GM18526 (cell line): Measurements from ENCODE around the gene GRIK1.

Source experiments
- POLR2A ChIP-seq: IDR thresholded peaks from 3 replicates; pipeline ENCODE4 v1.6.1; 2011; ENCODE audit not compliant: insufficient read length; ENCODE audit errors: extremely low read depth

GRIK1 gene

GRCh38 chr21:29825345-29825744 lies 114.5 kb downstream of the GRIK1 start:
- no peak for TF ChIP-seq POLR2A

GRCh38 chr21:29822064-29822463 lies 117.7 kb downstream of the GRIK1 start:
- TF ChIP-seq POLR2A = no peak

GRCh38 chr21:29821230-29821629 lies 118.6 kb downstream of the GRIK1 start:
- no peak for TF ChIP-seq POLR2A

DNA sequence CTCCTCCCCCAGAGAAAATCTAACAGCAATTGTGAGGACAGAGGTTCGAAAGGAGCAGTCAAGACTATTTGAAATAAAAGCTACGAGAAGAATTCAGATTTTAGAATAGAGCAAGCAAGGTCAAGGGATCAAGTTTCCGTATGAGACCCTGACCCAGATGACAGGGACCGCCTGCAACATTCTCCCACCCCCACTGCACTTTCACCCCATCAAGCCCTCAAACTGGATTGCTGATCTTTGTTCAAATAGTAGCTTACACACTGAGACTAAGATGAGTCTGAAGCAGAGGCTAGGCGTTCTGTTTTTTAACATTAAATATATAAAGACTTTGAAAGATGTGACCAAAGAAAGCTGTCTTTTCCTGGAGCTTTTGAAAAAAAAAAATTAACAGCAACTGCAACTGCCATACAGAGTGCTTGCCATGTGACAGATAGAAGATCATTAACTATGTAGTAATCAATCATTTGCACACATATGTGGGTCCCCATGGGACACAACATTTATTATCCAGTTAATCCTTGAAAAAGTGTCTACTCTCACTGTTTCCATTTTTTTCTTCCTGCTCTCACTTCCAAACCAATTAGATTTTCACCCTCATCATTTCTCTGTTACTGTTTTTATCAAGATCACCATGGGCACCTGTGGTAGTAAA lies 120.0 kb downstream of the GRIK1 start:
- no peak for TF ChIP-seq POLR2A

DNA sequence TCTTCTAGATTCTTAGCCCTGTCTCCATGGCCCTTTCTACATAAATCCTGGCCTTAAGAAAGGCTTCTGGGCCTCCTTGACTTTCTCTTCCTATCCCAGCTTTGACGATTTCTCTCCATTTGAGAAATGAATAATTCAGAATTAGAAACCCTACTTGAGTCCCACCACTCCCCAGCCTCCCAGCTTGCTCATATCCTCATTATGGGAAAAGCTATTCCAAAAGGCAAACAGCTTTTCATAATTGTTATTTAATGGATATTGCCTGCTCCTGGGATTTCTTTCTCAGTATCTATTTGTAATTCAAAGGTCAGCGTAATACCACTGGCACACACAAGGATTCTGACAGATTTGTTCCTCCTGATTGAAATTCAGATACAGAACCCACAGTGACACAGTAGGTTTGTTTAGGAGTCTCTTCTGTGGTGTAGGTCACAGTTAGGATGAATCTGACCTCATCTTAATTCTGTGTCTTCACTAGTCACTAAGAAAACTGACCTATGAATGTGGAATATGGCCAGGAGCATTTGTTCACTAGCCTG lies 121.3 kb downstream of the GRIK1 start:
- TF ChIP-seq POLR2A = no peak

DNA sequence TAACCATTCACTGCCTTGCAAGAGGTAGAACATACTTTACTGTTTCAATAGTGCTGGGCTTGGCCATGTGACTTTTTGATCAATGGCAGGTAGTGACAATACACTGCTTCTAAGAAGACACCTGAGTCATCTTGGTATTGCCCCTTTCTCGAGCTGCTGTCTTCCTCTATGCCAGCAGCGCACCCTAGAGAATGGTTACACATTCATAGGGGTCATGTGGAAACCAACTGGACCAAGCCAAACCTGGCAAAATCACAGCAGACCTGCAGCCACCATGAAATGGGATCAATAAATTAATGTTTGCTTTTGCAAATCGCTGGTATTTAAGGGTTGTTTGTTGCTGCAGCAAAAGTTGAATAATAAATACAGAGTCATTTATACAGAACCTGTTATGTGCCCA lies 122.3 kb downstream of the GRIK1 start:
- TF ChIP-seq POLR2A = no peak

GRCh38 chr21:29812947-29813346 lies 126.8 kb downstream of the GRIK1 start:
- no peak for TF ChIP-seq POLR2A

DNA sequence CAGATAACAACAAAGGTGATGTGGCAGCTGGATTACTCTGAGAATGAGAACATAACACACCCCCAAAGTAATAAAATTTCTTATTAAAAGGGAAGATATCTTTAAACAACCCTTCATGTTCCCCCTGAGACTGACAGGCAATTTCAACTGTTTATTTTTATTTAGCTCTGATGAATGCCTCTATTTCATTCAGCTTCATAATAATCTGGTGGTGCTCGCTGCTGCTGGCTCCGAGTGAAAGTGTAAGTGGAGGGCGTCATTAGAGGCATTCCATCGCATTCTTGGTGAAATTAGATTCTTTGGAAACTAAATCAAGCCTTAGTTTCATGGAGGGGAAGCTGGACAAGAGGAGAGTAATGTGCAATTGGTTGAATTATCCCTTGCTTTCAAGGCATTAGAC lies 128.9 kb downstream of the GRIK1 start:
- no peak for TF ChIP-seq POLR2A

GRCh38 chr21:29808153-29808552 lies 131.6 kb downstream of the GRIK1 start:
- TF ChIP-seq POLR2A = no peak

GRCh38 chr21:29805105-29805504 lies 134.7 kb downstream of the GRIK1 start:
- no peak for TF ChIP-seq POLR2A

- no peak for TF ChIP-seq POLR2A
Measured at GRCh38 chr21:29803191-29803590, 136.6 kb downstream of the GRIK1 start.

DNA sequence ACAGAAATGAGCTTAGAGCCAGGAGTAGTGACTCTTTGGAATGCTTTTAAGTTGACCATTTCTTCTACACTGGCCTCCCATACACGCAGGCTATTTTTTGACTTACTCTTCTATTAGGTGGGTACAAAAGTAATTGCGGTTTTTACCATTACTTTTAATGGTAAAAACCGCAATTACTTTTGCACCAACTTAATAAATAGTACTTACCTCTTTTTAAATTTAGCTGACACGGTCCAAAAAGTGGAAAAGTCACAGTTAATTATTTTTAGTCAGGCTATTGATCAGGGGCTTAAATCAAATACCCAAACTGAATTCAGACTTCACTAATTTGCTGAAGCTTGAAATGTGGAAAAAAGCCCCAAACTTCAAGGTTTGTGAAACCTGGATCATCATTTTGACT lies 138.7 kb downstream of the GRIK1 start:
- no peak for TF ChIP-seq POLR2A

DNA sequence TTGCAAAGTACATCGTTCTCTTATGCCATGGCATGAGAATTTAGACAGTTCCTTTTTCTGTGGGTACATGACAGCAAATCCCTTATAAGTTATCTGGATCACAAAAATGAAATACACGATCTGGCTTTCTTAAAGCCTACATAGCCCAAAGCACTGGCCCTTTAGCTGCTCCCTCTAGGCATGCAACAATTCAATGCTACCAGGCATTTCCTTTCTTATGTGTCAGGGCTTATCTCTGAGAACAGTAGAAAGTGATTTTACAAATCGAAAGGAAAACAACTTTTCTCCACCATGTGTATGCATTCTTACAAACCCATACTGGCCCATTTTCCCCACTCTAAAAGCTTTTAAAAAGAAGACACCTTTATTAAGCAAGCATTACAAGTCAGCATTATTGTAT lies 139.7 kb downstream of the GRIK1 start:
- TF ChIP-seq POLR2A = no peak

- TF ChIP-seq POLR2A = no peak
Measured at GRCh38 chr21:29798840-29799239, 141.0 kb downstream of the GRIK1 start.

- no peak for TF ChIP-seq POLR2A
Measured at GRCh38 chr21:29797155-29797554, 142.6 kb downstream of the GRIK1 start.

DNA sequence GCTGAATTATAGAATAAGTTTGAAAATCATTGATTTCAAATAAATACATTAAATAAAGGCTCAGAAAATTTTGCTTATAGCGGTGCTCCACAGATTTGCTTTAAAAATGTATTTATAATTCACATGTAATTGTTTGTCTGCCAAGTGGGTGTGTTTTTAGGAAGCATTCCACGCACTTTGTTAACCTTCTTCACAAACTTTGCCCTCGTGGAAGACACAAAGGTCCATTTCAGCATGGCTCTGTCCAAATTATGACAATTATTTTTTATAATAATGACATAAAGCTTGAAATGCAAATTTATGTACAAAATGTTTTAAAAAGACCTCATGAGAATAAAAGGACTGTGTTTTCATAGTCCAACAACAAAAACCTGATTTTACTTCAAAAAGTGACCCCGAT lies 146.1 kb downstream of the GRIK1 start:
- TF ChIP-seq POLR2A = no peak

- TF ChIP-seq POLR2A = no peak
Measured at GRCh38 chr21:29789393-29789792, 150.4 kb downstream of the GRIK1 start.
